ENCODE measurements around the gene OPA3.

OPA3 gene

DNA sequence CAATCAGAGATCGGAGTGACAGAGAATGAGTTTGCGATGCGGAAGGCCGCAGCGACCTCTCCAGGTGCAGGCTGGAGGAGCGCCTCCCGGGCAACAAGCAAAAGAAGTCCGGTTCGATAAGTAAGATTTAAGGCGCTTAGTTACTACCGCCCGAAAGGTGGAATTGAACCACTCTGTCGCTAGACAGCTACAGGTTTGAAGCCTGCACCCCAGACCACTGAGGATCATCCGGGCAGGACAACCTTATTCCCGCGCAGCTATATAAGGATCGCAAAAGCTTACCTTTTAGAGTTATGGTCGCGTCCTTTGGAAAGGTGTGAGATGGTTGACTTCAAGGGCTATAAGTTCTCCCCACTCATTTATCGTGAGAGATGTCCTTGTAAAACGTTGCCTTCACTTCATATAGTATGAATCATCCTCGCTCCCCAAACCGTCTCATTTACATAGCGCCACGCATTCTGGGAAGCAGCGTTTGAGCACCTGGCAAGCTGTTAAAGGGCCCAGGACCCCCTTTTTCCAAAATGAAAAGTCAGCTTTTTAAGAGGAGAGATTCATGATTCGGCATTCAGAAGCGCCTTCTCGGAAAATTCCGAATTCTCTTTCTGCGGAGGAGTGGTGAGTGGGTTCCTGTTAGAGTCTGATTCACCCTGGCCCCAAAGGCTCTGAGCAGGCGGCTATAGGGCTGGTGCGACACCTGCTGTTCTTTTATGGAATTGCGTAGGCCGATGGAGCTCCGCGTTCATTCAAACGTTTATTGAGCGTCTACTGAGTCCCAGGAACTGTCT, 106.0 kb downstream of the OPA3 start:
- DNase-seq (ENCODE audit: low read depth in 2 of 2) = peak; percentile 83 to 88

- DNase-seq (ENCODE audit: low read depth in 2 of 2) = no peak
Measured at GRCh38 chr19:45477713-45478453, 106.7 kb downstream of the OPA3 start.
